Activated naive CD4-positive, alpha-beta T cell treated with Interleukin-2 at 50 U/mL for 16 hours (primary cell): Measurements from ENCODE around the gene INPP5A.
"Not testable (repeated sequence)": the region's sequence is repeated elsewhere in the genome, so short reads cannot be mapped to it uniquely, and the experiment has no call there.

ENCODE experiments used
- DNase-seq: peaks from one replicate; pipeline ENCODE4 v3.0.0-alpha.2; 2020

The INPP5A gene

GRCh38 chr10:132752378-132752777, 214.8 kb downstream of the INPP5A start:
- no peak for DNase-seq

- DNase-seq = no peak
Observed at GRCh38 chr10:132752961-132753360, 215.4 kb downstream of the INPP5A start.

GRCh38 chr10:132753596-132753995, 216.0 kb downstream of the INPP5A start:
- DNase-seq = no peak

- DNase-seq = no peak
Observed at GRCh38 chr10:132754071-132754470, 216.5 kb downstream of the INPP5A start.

GRCh38 chr10:132755166-132755711, 217.7 kb downstream of the INPP5A start:
- DNase-seq = no peak

GRCh38 chr10:132756591-132756990, 219.0 kb downstream of the INPP5A start:
- no peak for DNase-seq

- no peak for DNase-seq
Observed at GRCh38 chr10:132757171-132757570, 219.6 kb downstream of the INPP5A start.

- DNase-seq = no peak
Observed at GRCh38 chr10:132758865-132759264, 221.3 kb downstream of the INPP5A start.

GRCh38 chr10:132761395-132762060, 223.9 kb downstream of the INPP5A start:
- DNase-seq = no peak

- DNase-seq = no peak
Observed at GRCh38 chr10:132762267-132762666, 224.7 kb downstream of the INPP5A start.

GRCh38 chr10:132763545-132763944, 226.0 kb downstream of the INPP5A start:
- no peak for DNase-seq

GRCh38 chr10:132764108-132764507, 226.5 kb downstream of the INPP5A start:
- no peak for DNase-seq

- no peak for DNase-seq
Observed at GRCh38 chr10:132765435-132765834, 227.8 kb downstream of the INPP5A start.

GRCh38 chr10:132766291-132766690, 228.7 kb downstream of the INPP5A start:
- no peak for DNase-seq

- no peak for DNase-seq
Observed at GRCh38 chr10:132768346-132769248, 231.0 kb downstream of the INPP5A start.

GRCh38 chr10:132770061-132771021, 232.8 kb downstream of the INPP5A start:
- DNase-seq = no peak

GRCh38 chr10:132772816-132773215, 235.2 kb downstream of the INPP5A start:
- DNase-seq = not testable (repeated sequence)

GRCh38 chr10:132774181-132774901, 236.8 kb downstream of the INPP5A start:
- DNase-seq = no peak

GRCh38 chr10:132774902-132775863, 237.6 kb downstream of the INPP5A start:
- DNase-seq = no peak

GRCh38 chr10:132776186-132776585, 238.6 kb downstream of the INPP5A start:
- no peak for DNase-seq

GRCh38 chr10:132776821-132777220, 239.2 kb downstream of the INPP5A start:
- DNase-seq = no peak
